Measurements from ENCODE around the gene TBC1D10B.

Gene TBC1D10B

DNA sequence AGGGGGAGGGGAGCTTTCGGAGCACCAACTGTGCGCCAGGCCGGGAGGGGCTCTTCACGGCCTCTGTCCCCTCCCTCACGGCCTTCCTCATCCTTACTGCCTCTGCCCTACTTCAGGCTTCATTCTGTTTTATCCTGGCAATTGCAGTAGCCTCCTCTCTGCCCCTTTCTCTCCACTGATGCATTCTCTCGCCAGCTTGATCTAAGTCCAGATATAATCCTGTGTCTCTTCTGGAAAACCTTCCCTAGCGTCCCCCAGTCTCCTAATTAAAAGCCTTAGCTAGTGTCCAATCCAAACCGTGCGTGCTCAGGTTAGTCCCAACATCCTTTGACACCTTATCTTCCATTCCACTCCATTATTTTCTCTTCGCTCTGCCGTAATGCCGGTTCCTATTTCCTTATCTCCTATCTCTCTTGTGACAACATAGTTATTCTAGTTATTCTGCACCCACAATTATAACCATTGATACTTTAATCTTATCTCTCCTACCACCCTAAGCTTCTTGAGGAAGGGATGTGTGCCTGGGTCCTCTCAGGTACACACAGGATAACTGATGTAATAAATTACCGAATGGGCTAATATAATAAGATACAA lies 25.8 kb upstream of the TBC1D10B start:
- TF ChIP-seq CTCF (conservative IDR thresholded peaks at IDR 0.05; ENCODE audit: low read length): no peak
- DNase-seq (ENCODE audit: low read depth): no peak
- H3K4me3 ChIP-seq (ENCODE audit: low read length): peak overlapping the region; percentile 82

DNA sequence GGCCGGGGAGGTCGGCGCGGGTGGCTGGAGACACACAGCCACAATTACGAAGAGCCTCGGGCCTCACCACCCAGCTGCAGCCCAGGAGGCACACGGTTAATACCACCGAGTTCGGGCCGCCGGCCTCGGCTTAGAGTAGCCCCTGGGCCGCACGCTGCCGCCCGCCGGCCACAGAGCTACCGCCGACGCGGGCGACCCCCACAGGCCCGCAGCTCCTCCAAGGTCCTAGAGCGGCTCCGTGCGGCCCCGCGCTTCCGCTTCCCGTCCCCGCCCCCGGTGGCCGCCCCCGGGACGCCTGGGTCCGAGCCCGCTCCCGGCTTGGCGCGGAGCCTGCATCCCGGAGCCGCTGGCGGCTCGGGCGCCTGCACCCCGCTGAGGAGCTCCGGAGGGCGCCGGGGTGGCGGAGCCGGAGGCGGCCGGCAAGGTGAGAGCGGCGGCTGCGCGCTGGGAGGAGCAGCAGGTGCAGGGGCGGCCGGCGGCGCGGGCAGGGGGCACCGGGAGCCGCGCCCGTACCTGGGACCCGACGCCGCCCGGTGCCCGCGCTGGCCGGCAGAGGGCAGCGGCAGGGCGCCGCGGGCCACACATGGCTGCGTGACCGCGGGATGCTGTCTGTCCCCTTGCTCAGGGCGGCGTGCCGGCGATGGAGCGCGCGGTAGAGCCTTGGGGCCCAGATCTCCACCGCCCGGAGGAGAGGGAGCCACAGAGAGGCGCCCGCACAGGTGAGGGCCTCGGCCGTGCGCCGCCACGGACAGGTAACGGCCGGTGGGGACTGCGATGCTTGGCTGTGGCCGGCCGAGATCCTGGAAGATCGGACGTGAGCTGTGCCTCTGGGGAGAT lies 25.1 kb upstream of the TBC1D10B start, which contains the start of gene ZNF48:
Gene ZNF48 (plus strand): TSS at position 266 of the 837 bp plus-strand sequence. CDS start 375 bp downstream, at position 641.
- peak; percentile 93 for DNase-seq (ENCODE audit: low read depth)
- TF ChIP-seq CTCF (conservative IDR thresholded peaks at IDR 0.05; ENCODE audit: low read length): peak; percentile 8; the same call in 1 of the 2 replicates
- peak within 1 kb of the TSS; percentile 82 for H3K4me3 ChIP-seq (ENCODE audit: low read length)

DNA sequence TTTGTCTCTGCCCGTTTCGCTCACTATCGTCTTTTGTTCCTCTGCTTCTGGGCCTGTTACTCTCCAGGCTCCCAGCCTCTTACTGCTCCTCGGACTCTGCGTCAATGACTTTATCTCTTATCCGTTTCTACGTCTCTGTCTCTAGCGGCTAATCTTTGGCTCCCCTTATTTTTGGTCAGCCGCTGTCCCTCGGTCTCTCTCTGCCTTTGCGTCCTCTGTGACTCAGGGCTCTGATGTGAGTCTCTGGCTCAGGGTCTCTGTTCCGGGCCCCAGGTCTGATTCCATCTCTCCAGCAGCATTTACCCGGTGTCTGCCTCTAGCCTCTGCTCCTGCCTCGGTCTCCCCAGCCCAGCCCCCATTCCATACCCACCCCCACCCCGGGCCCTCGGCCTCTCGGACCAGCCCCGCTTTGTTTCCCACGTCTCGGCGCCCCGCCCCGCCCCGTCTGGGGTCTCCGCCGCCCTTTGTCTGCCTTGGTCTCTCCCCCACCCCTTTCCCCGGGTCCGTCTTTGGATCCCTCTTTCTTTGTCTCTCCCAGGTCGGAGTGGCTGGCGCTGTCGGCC lies 24.4 kb upstream of the TBC1D10B start:
- H3K4me3 ChIP-seq (ENCODE audit: low read length): peak overlapping the region; percentile 82
- no peak for TF ChIP-seq CTCF (conservative IDR thresholded peaks at IDR 0.05; ENCODE audit: low read length)
- DNase-seq (ENCODE audit: low read depth): no peak

GRCh38 chr16:30383521-30383920 lies 13.2 kb upstream of the TBC1D10B start:
- DNase-seq (ENCODE audit: low read depth): no peak
- H3K4me3 ChIP-seq (ENCODE audit: low read length): no peak overlapping the region
- no peak for TF ChIP-seq CTCF (conservative IDR thresholded peaks at IDR 0.05; ENCODE audit: low read length)

GRCh38 chr16:30382111-30382881 lies 12.0 kb upstream of the TBC1D10B start, which contains the start of gene SEPTIN1:
Gene SEPTIN1 (minus strand): TSS chr16:30382561. CDS start chr16:30382542, 19 bp downstream.
- H3K4me3 ChIP-seq (ENCODE audit: low read length): no peak within 1 kb of the TSS
- no peak for DNase-seq (ENCODE audit: low read depth)
- TF ChIP-seq CTCF (conservative IDR thresholded peaks at IDR 0.05; ENCODE audit: low read length): no peak

- no peak for TF ChIP-seq CTCF (conservative IDR thresholded peaks at IDR 0.05; ENCODE audit: low read length)
- no peak overlapping the region for H3K4me3 ChIP-seq (ENCODE audit: low read length)
- DNase-seq (ENCODE audit: low read depth): no peak
Observed at GRCh38 chr16:30381291-30382041, 11.2 kb upstream of the TBC1D10B start.

All from AG10803 (cell line).